Measurements from ENCODE around the gene GUCA2A.

The GUCA2A gene

DNA sequence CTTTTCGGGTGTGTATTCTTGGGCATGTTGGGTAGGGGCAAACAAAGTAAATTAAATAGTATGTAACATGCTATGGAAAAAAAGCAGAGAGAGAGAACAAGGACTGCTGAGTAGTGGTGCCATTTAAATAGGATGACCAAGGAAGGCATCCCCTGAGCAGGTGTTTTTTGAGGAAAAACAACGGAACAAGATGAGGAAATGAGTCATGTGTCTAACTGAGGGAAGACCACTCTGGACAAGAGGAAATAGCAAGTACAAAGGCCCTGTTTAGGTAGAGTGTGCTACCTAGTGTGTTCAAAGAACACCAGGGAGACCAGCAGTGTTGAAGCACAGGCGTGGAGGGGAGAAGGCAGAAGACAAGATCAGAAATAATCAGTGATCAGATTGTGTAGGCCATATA is 20.1 kb upstream of the GUCA2A start:
- no peak overlapping the region for H3K4me3 ChIP-seq (ENCODE audit: low read depth, low read length)
- no peak for DNase-seq (ENCODE audit: low read depth)
- TF ChIP-seq, protein P1, sequence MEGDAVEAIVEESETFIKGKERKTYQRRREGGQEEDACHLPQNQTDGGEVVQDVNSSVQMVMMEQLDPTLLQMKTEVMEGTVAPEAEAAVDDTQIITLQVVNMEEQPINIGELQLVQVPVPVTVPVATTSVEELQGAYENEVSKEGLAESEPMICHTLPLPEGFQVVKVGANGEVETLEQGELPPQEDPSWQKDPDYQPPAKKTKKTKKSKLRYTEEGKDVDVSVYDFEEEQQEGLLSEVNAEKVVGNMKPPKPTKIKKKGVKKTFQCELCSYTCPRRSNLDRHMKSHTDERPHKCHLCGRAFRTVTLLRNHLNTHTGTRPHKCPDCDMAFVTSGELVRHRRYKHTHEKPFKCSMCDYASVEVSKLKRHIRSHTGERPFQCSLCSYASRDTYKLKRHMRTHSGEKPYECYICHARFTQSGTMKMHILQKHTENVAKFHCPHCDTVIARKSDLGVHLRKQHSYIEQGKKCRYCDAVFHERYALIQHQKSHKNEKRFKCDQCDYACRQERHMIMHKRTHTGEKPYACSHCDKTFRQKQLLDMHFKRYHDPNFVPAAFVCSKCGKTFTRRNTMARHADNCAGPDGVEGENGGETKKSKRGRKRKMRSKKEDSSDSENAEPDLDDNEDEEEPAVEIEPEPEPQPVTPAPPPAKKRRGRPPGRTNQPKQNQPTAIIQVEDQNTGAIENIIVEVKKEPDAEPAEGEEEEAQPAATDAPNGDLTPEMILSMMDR (conservative IDR thresholded peaks at IDR 0.05; ENCODE audit: low read depth, low read length): no peak

DNA sequence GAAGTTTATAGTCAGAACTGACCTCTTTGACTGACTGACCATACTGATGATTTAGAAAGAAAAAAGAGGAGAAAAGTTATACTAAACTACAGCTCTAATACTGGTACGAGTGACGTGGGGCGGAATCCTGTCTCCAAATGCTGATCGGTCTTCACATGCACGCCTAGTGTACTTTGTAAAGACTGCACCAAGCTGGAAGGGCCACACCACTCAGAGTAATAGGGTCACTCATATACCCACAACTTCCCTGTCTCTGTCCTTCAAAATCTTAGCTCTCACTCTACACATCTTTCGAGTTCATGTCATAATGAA is 19.4 kb upstream of the GUCA2A start:
- DNase-seq (ENCODE audit: low read depth): no peak
- TF ChIP-seq, protein P1 (conservative IDR thresholded peaks at IDR 0.05; ENCODE audit: low read depth, low read length): no peak
- H3K4me3 ChIP-seq (ENCODE audit: low read depth, low read length): no peak overlapping the region

DNA sequence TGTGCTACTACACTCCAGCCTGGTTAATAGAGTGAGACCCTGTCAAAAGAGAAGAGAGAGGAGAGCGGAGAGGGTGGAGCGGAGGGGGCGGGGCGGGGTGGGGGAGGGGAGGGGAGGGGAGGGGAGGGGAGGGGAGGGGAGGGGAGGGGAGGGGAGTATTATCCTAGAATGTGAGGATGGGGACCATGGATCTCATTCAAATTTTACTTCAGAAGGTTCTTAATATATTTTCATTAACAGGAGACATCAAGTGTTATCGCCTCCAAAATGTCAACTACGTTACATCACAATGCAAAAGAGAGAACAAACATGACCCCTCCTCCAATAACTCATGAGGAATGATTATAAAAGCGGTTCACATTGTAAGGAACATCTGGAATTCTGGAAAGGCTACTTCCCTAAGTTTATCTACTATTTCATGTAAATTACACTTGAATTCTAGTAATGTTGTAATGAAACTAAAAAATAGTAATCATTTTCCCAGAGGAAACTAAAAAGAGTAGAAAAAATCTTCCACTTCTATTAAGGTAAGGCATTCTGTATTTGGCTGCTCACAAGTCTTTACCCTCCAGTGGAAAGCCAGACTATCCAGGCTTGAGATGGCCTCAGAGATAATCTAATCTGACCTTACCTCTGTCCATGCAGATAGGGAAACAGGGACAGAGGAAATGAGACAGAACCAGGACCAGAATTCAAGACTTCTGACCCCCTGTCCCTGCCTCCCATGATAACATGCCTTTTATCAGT is 18.8 kb upstream of the GUCA2A start:
- TF ChIP-seq, protein P1 (conservative IDR thresholded peaks at IDR 0.05; ENCODE audit: low read depth, low read length): no peak
- H3K4me3 ChIP-seq (ENCODE audit: low read depth, low read length): no peak overlapping the region
- no peak for DNase-seq (ENCODE audit: low read depth)

DNA sequence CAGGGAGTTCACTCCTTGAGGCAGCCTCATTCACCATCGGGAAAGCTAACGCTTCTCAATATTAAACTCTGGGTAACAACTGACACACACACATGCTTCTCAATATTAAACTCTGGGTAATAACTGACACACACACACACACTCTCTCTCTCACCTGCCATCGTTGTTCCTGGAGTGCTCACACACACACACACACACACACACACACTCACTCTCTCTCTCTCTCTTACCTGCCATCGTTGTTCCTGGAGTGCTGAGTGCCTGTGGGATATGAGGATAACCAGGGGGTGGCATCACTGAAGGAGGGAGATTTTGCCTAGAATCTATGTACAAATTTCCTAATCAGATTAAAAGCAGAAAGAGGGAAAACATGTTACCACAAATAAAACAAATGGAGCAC is 17.1 kb upstream of the GUCA2A start:
- DNase-seq (ENCODE audit: low read depth): no peak
- no peak overlapping the region for H3K4me3 ChIP-seq (ENCODE audit: low read depth, low read length)
- TF ChIP-seq, protein P1 (conservative IDR thresholded peaks at IDR 0.05; ENCODE audit: low read depth, low read length): no peak

DNA sequence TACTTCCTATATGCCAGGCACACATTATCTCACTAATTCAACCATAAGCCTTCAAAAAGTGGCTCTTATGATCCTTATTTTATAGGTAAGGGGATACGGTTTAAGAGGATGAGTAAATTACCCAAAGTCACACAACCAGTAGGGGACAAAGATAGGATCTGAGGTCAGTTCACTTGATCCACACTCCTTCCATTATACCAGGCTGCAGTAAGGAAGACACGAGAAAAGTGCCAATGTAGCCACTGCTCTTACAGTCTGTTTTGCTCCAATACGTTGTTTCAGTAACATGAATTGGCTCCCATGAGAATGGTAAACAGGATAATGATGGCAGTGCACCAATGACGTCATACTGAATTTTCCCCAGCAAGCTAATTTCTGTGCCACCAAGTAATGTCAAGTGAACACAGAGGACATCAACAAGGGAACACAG is 15.4 kb upstream of the GUCA2A start:
- TF ChIP-seq, protein P1 (conservative IDR thresholded peaks at IDR 0.05; ENCODE audit: low read depth, low read length): no peak
- no peak overlapping the region for H3K4me3 ChIP-seq (ENCODE audit: low read depth, low read length)
- DNase-seq (ENCODE audit: low read depth): no peak

DNA sequence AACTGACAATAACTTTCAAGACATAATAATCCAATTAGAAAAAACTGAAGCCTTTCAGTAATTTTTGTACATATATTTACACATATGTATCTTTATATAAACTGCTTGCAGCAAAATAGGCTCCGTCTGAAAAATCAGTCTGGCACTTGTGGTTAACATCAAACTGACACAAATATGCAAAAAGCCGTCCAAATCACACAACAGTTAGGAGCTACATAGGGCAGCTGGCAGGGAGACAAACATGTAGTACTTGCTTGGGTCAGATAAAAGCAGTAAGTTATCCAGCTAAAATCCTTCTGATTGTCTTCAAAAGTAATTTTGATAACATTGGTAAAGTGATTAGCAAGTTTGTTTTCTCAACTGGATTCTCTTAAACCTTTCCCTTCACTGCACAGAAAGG is 14.7 kb upstream of the GUCA2A start:
- TF ChIP-seq, protein P1 (conservative IDR thresholded peaks at IDR 0.05; ENCODE audit: low read depth, low read length): no peak

DNA sequence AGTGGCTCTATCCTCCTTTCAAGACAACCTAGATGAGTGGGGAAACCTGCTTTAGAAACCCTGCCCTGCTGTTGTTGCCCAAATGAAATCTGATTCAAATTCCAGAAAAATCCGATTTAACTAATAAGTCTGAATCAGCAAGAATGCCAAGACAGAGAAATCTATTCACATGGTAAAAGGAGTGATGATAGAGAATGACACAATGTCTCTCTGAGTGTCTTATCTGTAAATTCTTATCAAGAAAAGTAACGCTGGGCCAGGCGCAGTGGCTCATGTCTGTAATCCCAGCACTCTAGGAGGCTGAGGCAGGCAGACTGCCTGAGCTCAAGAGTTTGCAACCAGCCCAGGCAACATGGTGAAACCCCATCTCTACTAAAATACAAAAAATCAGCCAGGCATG is 13.7 kb upstream of the GUCA2A start:
- DNase-seq (ENCODE audit: low read depth): peak; percentile 21
- H3K4me3 ChIP-seq (ENCODE audit: low read depth, low read length): no peak overlapping the region
- TF ChIP-seq, protein P1 (conservative IDR thresholded peaks at IDR 0.05; ENCODE audit: low read depth, low read length): no peak

More for the DNA sequence above, 14.7 kb upstream of the GUCA2A start:
- DNase-seq (ENCODE audit: low read depth): peak; percentile 92
- no peak overlapping the region for H3K4me3 ChIP-seq (ENCODE audit: low read depth, low read length)
